ENCODE results near the gene RRP12. TPM values are rescaled to one million over a fixed set of nuclear protein-coding genes. Genes with fewer than 3 reads are reported as not detected.

Gene RRP12
- polyA plus RNA-seq, 1 of the 3 experiments (the other 2 are of a cell fraction): 46.4 TPM

DNA sequence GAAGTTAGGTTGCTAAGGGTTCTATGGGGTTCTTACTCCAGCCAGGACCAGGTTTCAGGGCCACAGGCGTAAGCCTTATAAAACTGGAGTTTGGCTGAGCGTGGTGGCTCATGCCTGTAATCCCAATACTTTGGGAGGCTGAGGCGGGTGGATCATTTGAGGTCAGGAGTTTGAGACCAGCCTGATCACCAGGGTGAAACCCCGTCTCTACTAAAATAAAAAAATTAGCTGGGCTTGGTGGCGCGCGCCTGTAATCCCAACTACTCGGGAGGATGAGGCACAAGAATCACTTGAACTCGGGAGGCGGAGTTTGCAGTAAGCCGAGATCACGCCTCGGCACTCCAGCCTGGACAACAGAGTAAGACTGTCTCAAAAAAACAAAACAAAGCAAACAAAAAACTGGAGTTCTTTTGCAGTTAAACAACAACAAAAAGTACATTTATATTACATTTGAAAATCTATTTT is 347 bp upstream of the RRP12 start:
- Histone ChIP-seq H3K79me2 (ENCODE audit: insufficient read depth) (peaks cover 36% of the 10 kb centered on the region), H3K9me2 (no peaks in the 10 kb centered on the region), H3K36me3 (replicated peaks in 1 of 2; ENCODE audit: control insufficient read depth in 1 of 2, insufficient read depth in 2 of 2, low read length in 1 of 2) (peaks cover 4 to 27% of the 10 kb centered on the region in 2 experiments), H3K27me3 (ENCODE audit: insufficient read depth) (no peaks in the 10 kb centered on the region), H3F3A (replicated peaks; ENCODE audit: insufficient read depth) (peaks cover 7% of the 10 kb centered on the region), H3K27ac (ENCODE audit: low read depth in 2 of 2, low read length in 1 of 2) (peak overlapping the region in 1 of 2 experiments; percentile 91; a peak in 2 of 4 replicates), H3K4me2 (peak overlapping the region; percentile 91; the same call in 1 of the 2 replicates), H3K9ac (peak overlapping the region; percentile 82), H3K9me3 (no peaks in the 10 kb centered on the region), H2AFZ (ENCODE audit: low read depth) (peak overlapping the region; percentile 88), H3K4me3 (ENCODE audit: low read depth in 2 of 2, low read length in 1 of 2) (peak overlapping the region in 1 of 2 experiments; percentile 73; a peak in 2 of 4 replicates), H3K4me1 (ENCODE audit: control insufficient read depth in 1 of 2, insufficient read depth in 2 of 2, low read depth in 1 of 2, low read length in 1 of 2) (peaks cover 0 to 3% of the 10 kb centered on the region in 2 experiments; a peak in 2 of 4 replicates), H4K20me1 (ENCODE audit: insufficient read depth) (no peaks in the 10 kb centered on the region)
- no peak for TF ChIP-seq TEAD4 (IDR thresholded peaks at IDR 0.05; ENCODE audit: borderline replicate concordance, insufficient read depth)
- no peak for TF ChIP-seq RXRA (IDR thresholded peaks at IDR 0.05; ENCODE audit: borderline replicate concordance, low read depth)
- TF ChIP-seq, protein P1, sequence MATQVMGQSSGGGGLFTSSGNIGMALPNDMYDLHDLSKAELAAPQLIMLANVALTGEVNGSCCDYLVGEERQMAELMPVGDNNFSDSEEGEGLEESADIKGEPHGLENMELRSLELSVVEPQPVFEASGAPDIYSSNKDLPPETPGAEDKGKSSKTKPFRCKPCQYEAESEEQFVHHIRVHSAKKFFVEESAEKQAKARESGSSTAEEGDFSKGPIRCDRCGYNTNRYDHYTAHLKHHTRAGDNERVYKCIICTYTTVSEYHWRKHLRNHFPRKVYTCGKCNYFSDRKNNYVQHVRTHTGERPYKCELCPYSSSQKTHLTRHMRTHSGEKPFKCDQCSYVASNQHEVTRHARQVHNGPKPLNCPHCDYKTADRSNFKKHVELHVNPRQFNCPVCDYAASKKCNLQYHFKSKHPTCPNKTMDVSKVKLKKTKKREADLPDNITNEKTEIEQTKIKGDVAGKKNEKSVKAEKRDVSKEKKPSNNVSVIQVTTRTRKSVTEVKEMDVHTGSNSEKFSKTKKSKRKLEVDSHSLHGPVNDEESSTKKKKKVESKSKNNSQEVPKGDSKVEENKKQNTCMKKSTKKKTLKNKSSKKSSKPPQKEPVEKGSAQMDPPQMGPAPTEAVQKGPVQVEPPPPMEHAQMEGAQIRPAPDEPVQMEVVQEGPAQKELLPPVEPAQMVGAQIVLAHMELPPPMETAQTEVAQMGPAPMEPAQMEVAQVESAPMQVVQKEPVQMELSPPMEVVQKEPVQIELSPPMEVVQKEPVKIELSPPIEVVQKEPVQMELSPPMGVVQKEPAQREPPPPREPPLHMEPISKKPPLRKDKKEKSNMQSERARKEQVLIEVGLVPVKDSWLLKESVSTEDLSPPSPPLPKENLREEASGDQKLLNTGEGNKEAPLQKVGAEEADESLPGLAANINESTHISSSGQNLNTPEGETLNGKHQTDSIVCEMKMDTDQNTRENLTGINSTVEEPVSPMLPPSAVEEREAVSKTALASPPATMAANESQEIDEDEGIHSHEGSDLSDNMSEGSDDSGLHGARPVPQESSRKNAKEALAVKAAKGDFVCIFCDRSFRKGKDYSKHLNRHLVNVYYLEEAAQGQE (IDR thresholded peaks at IDR 0.05; ENCODE audit: low read depth, low read length): no peak
- TF ChIP-seq EZH2phosphoT487 (IDR thresholded peaks at IDR 0.05; ENCODE audit: borderline replicate concordance, low read depth): no peak
- no peak for TF ChIP-seq FOXM1 (IDR thresholded peaks at IDR 0.05; ENCODE audit: low read depth)
- no peak for TF ChIP-seq MEF2A (IDR thresholded peaks at IDR 0.05; ENCODE audit: borderline replicate concordance, low read depth)
- no peak for TF ChIP-seq MXI1 (IDR thresholded peaks at IDR 0.05; ENCODE audit: low read depth, low read length)
- TF ChIP-seq SIN3A (IDR thresholded peaks at IDR 0.05; ENCODE audit: borderline replicate concordance, low read depth, low read length): no peak
- TF ChIP-seq RFX5 (IDR thresholded peaks at IDR 0.05; ENCODE audit: low read length): no peak
- TF ChIP-seq FOSL2 (IDR thresholded peaks at IDR 0.05; ENCODE audit: borderline replicate concordance, low read depth): no peak
- no peak for TF ChIP-seq NRF1 (IDR thresholded peaks at IDR 0.05; ENCODE audit: low read depth, low read length)
- TF ChIP-seq, protein P2, sequence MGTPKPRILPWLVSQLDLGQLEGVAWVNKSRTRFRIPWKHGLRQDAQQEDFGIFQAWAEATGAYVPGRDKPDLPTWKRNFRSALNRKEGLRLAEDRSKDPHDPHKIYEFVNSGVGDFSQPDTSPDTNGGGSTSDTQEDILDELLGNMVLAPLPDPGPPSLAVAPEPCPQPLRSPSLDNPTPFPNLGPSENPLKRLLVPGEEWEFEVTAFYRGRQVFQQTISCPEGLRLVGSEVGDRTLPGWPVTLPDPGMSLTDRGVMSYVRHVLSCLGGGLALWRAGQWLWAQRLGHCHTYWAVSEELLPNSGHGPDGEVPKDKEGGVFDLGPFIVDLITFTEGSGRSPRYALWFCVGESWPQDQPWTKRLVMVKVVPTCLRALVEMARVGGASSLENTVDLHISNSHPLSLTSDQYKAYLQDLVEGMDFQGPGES (IDR thresholded peaks at IDR 0.05; ENCODE audit: low read depth, low read length): no peak
- TF ChIP-seq CHD2 (IDR thresholded peaks at IDR 0.05; ENCODE audit: low read length, partially characterized antibody): no peak
- no peak for TF ChIP-seq TAF1 (IDR thresholded peaks at IDR 0.05; ENCODE audit: borderline replicate concordance, low read depth, low read length)
- no peak for TF ChIP-seq RAD21 (IDR thresholded peaks at IDR 0.05; ENCODE audit: low read length)
- TF ChIP-seq SMC3 (IDR thresholded peaks at IDR 0.05; ENCODE audit: low read depth, low read length): no peak
- no peak for DNase-seq
- 50% methylated on average over 13 of the region's 13 CpGs for WGBS (ENCODE audit: low lambda C conversion rate)
- POLR2A ChIA-PET: interaction anchor here (0.6 to 1.9 kb wide), 4 partner anchors 13 to 1115 kb away, joined by 3 to 11 read pairs (median 5); partner anchors contain the start of gene FRAT1
- CTCF ChIA-PET: interaction anchor here (0.7 to 2.3 kb wide), 6 partner anchors 8 to 153 kb away, joined by 3 to 6 read pairs (median 4); no protein-coding TSS in a partner anchor
